Activated T-cell treated with anti-CD3 and anti-CD28 coated beads for 4 hours (primary cell): Measurements from ENCODE around the gene TMEM40.
"Not testable (repeated sequence)": the region's sequence is repeated elsewhere in the genome, so short reads cannot be mapped to it uniquely, and the experiment has no call there.

Experiments used
- DNase-seq: peaks from one replicate; pipeline ENCODE4 v3.0.0-alpha.2; 2020

Gene TMEM40

GRCh38 chr3:12759097-12759679 lies at the start of gene TMEM40:
TSS of gene TMEM40 (minus strand) at chr3:12759259. CDS start at chr3:12749832, 9,427 bp downstream.
- no peak for DNase-seq

GRCh38 chr3:12808587-12808986 lies 49.5 kb upstream of the TMEM40 start:
- no peak for DNase-seq

GRCh38 chr3:12807601-12808359 lies 48.7 kb upstream of the TMEM40 start:
- no peak for DNase-seq

GRCh38 chr3:12807066-12807465 lies 48.0 kb upstream of the TMEM40 start:
- DNase-seq: no peak

- no peak for DNase-seq
Observed at GRCh38 chr3:12803371-12803770, 44.3 kb upstream of the TMEM40 start.

GRCh38 chr3:12799525-12800440 lies 40.7 kb upstream of the TMEM40 start:
- no peak for DNase-seq

- no peak for DNase-seq
Observed at GRCh38 chr3:12798559-12799179, 39.6 kb upstream of the TMEM40 start.

GRCh38 chr3:12797892-12798558 lies 39.0 kb upstream of the TMEM40 start:
- DNase-seq: no peak

GRCh38 chr3:12797124-12797891 lies 38.2 kb upstream of the TMEM40 start:
- DNase-seq: no peak

GRCh38 chr3:12796171-12797123 lies 37.4 kb upstream of the TMEM40 start, which contains the start of gene CAND2:
TSS of gene CAND2 (plus strand) at chr3:12796680. CDS start at chr3:12796721, 41 bp downstream.
- peak; percentile 10 for DNase-seq

- no peak for DNase-seq
Observed at GRCh38 chr3:12793701-12794100, 34.6 kb upstream of the TMEM40 start.

GRCh38 chr3:12791430-12791829 lies 32.4 kb upstream of the TMEM40 start:
- DNase-seq: no peak

- DNase-seq: not testable (repeated sequence)
Observed at GRCh38 chr3:12787967-12788690, 29.1 kb upstream of the TMEM40 start.

GRCh38 chr3:12787346-12787745 lies 28.3 kb upstream of the TMEM40 start:
- peak; percentile 47 for DNase-seq

- no peak for DNase-seq
Observed at GRCh38 chr3:12785096-12785495, 26.0 kb upstream of the TMEM40 start.

GRCh38 chr3:12782172-12782815 lies 23.2 kb upstream of the TMEM40 start:
- no peak for DNase-seq

GRCh38 chr3:12780751-12781150 lies 21.7 kb upstream of the TMEM40 start:
- no peak for DNase-seq

GRCh38 chr3:12777171-12777570 lies 18.1 kb upstream of the TMEM40 start:
- DNase-seq: no peak

- DNase-seq: not testable (repeated sequence)
Observed at GRCh38 chr3:12775970-12776369, 16.9 kb upstream of the TMEM40 start.
